ENCODE results near the gene EWSR1. TPM values are rescaled to one million over a fixed set of nuclear protein-coding genes. Genes with fewer than 3 reads are reported as not detected.

The EWSR1 gene

DNA sequence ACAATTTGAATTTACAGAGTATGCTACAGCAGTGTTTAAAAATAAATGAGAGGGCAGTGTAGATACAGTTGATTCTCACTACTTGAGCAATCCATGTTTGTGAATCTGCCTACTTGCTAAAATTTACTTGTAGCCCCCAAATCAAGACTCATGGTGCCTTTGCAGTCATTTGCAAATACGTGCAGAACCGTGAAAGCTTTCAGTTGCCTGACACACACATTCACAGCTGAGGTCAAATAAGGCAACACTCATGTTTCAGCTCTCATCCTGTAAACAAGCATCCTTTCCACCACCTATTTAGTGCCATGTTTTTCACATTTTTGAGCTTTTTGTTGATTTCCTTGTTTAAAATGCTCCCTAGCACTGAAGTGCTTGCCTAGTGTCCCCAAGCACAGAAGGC, 80.0 kb downstream of the EWSR1 start:
- H3K4me2 ChIP-seq (ENCODE audit: low read length) = no peak overlapping the region
- no peaks in the 10 kb centered on the region for H3K9me3 ChIP-seq (replicated peaks; ENCODE audit: low read length)
- H3K36me3 ChIP-seq (ENCODE audit: insufficient read depth, low read length) = peaks cover 73% of the 10 kb centered on the region
- no peak overlapping the region for H3K9ac ChIP-seq (ENCODE audit: low read depth, low read length)
- no peaks in the 10 kb centered on the region for H3K27me3 ChIP-seq (ENCODE audit: control insufficient read depth, insufficient read depth, low read length)
- H3K4me3 ChIP-seq (ENCODE audit: low read length) = no peak overlapping the region
- H3K4me1 ChIP-seq (ENCODE audit: control insufficient read depth, insufficient read depth, low read length) = peaks cover 18% of the 10 kb centered on the region

DNA sequence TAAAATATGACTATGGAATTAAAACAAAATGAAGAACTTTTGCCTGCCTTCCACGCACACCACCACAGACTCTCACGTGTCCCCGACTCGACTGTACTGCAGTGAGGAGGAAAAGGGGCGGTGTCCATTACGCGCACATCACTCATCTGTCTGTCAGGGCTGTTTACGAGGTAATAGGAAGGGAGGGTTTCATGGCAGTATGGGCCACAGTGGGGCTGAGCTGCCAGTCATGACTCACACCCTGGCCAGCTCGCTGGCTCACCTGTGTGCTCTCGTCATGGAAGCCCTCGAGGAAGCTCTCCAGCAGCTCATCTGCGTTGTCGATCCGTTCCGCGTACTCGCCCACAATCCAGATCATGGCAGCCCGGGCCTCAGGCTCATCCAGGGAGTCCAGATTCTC, 80.9 kb downstream of the EWSR1 start:
- Histone ChIP-seq H3K4me2 (ENCODE audit: low read length) (no peak overlapping the region), H3K9me3 (replicated peaks; ENCODE audit: low read length) (no peaks in the 10 kb centered on the region), H3K9ac (ENCODE audit: low read depth, low read length) (no peak overlapping the region), H3K4me3 (ENCODE audit: low read length) (no peak overlapping the region), H3K4me1 (ENCODE audit: control insufficient read depth, insufficient read depth, low read length) (peaks cover 9% of the 10 kb centered on the region), H3K36me3 (ENCODE audit: insufficient read depth, low read length) (peaks cover 76% of the 10 kb centered on the region), H3K27me3 (ENCODE audit: control insufficient read depth, insufficient read depth, low read length) (no peaks in the 10 kb centered on the region)

Small RNA genes within 50 kb of the gene (small RNA-seq; reads per million reads assigned to genes)
- not detected for gene MIR3653

All from skeletal muscle satellite cell (primary cell).